ENCODE results near the gene ZNF138. TPM values are rescaled to one million over a fixed set of nuclear protein-coding genes. Genes with fewer than 3 reads are reported as not detected.

ZNF138 gene
- total RNA-seq, 1 experiment from 2014 or later = 8.4 TPM

DNA sequence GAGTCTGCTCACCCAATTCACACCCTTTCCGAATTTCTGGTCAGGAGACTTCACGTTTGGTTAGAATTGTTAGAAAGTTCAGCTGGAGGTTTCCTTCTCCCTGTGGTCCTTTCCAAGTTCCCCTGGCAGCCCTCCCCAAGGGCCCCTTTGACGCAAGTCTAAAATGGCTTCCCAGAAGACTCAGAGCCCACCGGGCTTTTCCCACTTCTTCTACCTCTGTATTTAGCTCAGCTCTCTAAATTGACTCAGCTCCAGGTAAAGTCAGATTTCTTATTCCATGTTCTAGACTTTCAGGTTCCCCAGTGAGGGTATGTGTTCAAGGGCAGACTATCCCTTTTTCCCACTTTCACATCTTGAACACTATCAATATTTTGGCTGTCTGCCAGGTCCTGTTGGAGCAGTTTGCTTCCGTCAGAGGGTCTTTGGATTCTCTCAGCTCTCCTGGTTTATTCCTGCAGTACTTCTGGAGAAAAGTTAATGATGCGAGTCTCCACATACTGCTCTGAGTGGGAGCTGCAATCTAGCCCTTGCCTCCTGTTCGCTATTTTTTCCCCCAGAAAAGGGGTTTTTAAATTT lies 55.8 kb downstream of the ZNF138 start:
- H3K9me2 ChIP-seq (ENCODE audit: insufficient read depth) = no peaks in the 10 kb centered on the region
- H3K4me3 ChIP-seq = no peak overlapping the region; the same call in 1 of the 2 replicates
- 0 out of 2 replicates have a peak, but pooled peaks cover 5% of the 10 kb centered on the region for H3K4me1 ChIP-seq (replicated peaks; ENCODE audit: insufficient read depth)
- no peaks in the 10 kb centered on the region for H3F3A ChIP-seq (ENCODE audit: insufficient read depth, low read depth)
- no TSS peak for BruUV-seq (replicated peaks)
- H3K27me3 ChIP-seq (ENCODE audit: insufficient read depth, low read depth) = no peaks in the 10 kb centered on the region
- TF ChIP-seq EZH2 (IDR thresholded peaks at IDR 0.05; ENCODE audit: low read depth) = no peak
- TF ChIP-seq, protein P1, sequence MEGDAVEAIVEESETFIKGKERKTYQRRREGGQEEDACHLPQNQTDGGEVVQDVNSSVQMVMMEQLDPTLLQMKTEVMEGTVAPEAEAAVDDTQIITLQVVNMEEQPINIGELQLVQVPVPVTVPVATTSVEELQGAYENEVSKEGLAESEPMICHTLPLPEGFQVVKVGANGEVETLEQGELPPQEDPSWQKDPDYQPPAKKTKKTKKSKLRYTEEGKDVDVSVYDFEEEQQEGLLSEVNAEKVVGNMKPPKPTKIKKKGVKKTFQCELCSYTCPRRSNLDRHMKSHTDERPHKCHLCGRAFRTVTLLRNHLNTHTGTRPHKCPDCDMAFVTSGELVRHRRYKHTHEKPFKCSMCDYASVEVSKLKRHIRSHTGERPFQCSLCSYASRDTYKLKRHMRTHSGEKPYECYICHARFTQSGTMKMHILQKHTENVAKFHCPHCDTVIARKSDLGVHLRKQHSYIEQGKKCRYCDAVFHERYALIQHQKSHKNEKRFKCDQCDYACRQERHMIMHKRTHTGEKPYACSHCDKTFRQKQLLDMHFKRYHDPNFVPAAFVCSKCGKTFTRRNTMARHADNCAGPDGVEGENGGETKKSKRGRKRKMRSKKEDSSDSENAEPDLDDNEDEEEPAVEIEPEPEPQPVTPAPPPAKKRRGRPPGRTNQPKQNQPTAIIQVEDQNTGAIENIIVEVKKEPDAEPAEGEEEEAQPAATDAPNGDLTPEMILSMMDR (conservative IDR thresholded peaks at IDR 0.05) = no peak
- no peak overlapping the region for H3K27ac ChIP-seq
- no peaks in the 10 kb centered on the region for H3K9me3 ChIP-seq (ENCODE audit: insufficient read depth, low read depth)
- no peaks in the 10 kb centered on the region for H3K36me3 ChIP-seq (ENCODE audit: low read depth)
- CTCF ChIA-PET = no interaction called here
- peak overlapping the region; percentile 36 for H3K4me2 ChIP-seq
- peak overlapping the region; percentile 48; the same call in 1 of the 2 replicates for H2AFZ ChIP-seq
- no peaks in the 10 kb centered on the region for H4K20me1 ChIP-seq (ENCODE audit: insufficient read depth)
- POLR2A ChIA-PET (ENCODE audit: unreplicated experiment) = interaction anchor here (0.6 kb wide), 1 partner anchor 36 kb away, joined by 4 read pairs; no protein-coding TSS in a partner anchor
- intact Hi-C loops (cut with micrococcal nuclease; ENCODE audit: unreplicated experiment) = no loop called here
- DNase-seq = no peak
- H3K79me2 ChIP-seq (ENCODE audit: low read depth) = no peaks in the 10 kb centered on the region

GRCh38 chr7:64853679-64854078 lies 59.5 kb downstream of the ZNF138 start:
- Histone ChIP-seq H3K36me3 (ENCODE audit: low read depth) (no peaks in the 10 kb centered on the region), H4K20me1 (ENCODE audit: insufficient read depth) (no peaks in the 10 kb centered on the region), H3K9me2 (ENCODE audit: insufficient read depth) (no peaks in the 10 kb centered on the region), H2AFZ (no peak overlapping the region), H3K27me3 (ENCODE audit: insufficient read depth, low read depth) (no peaks in the 10 kb centered on the region), H3K79me2 (ENCODE audit: low read depth) (no peaks in the 10 kb centered on the region), H3K4me3 (no peak overlapping the region), H3K27ac (no peak overlapping the region), H3K9me3 (ENCODE audit: insufficient read depth, low read depth) (no peaks in the 10 kb centered on the region), H3K4me1 (replicated peaks; ENCODE audit: insufficient read depth) (0 out of 2 replicates have a peak, but pooled peaks cover 5% of the 10 kb centered on the region), H3K4me2 (no peak overlapping the region), H3F3A (ENCODE audit: insufficient read depth, low read depth) (no peaks in the 10 kb centered on the region)
- ChIA-PET CTCF (no interaction called here), POLR2A (ENCODE audit: unreplicated experiment) (no interaction called here)
- DNase-seq = no peak
- intact Hi-C loops (cut with micrococcal nuclease; ENCODE audit: unreplicated experiment) = no loop called here
- BruUV-seq (replicated peaks) = no TSS peak
- TF ChIP-seq EZH2 (IDR thresholded peaks at IDR 0.05; ENCODE audit: low read depth) = no peak
- TF ChIP-seq, protein P1 (conservative IDR thresholded peaks at IDR 0.05) = no peak

- no peak overlapping the region for H2AFZ ChIP-seq
- no peaks in the 10 kb centered on the region for H3K9me3 ChIP-seq (ENCODE audit: insufficient read depth, low read depth)
- DNase-seq = no peak
- TF ChIP-seq, protein P1 (conservative IDR thresholded peaks at IDR 0.05) = no peak
- no peak for TF ChIP-seq EZH2 (IDR thresholded peaks at IDR 0.05; ENCODE audit: low read depth)
- no peaks in the 10 kb centered on the region for H3K36me3 ChIP-seq (ENCODE audit: low read depth)
- H4K20me1 ChIP-seq (ENCODE audit: insufficient read depth) = no peaks in the 10 kb centered on the region
- no TSS peak for BruUV-seq (replicated peaks)
- CTCF ChIA-PET = no interaction called here
- no peaks in the 10 kb centered on the region for H3K27me3 ChIP-seq (ENCODE audit: insufficient read depth, low read depth)
- no peaks in the 10 kb centered on the region for H3K79me2 ChIP-seq (ENCODE audit: low read depth)
- H3K4me3 ChIP-seq = no peak overlapping the region
- POLR2A ChIA-PET (ENCODE audit: unreplicated experiment) = no interaction called here
- H3K4me1 ChIP-seq (replicated peaks; ENCODE audit: insufficient read depth) = no peaks in the 10 kb centered on the region
- intact Hi-C loops (cut with micrococcal nuclease; ENCODE audit: unreplicated experiment) = no loop called here
- H3F3A ChIP-seq (ENCODE audit: insufficient read depth, low read depth) = no peaks in the 10 kb centered on the region
- H3K27ac ChIP-seq = no peak overlapping the region
- H3K4me2 ChIP-seq = no peak overlapping the region
- H3K9me2 ChIP-seq (ENCODE audit: insufficient read depth) = no peaks in the 10 kb centered on the region
Measured at GRCh38 chr7:64854969-64855368, 60.7 kb downstream of the ZNF138 start.
